ENCODE data around the gene RAB40C.

The RAB40C gene

GRCh38 chr16:671353-672131 is 81.7 kb downstream of the RAB40C start:
- no peak for DNase-seq

DNA sequence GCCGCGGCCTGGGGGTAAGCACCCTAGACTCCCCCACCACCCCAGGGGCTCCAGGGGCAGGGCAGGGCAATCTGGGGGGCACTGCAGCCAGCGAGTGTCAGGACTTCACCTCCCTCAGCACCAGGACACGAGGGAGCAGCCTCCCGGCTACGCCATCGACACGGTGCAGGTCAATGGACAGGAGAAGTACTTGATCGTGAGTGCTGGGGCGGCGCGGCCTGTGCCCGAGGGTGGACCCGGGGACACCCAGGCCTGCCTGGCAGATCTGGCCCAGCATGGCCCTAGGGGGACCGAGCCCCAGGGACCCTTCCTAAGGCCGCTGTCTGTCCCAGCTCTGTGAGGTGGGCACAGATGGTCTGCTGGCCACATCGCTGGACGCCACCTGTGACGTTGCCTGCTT is 82.5 kb downstream of the RAB40C start:
- DNase-seq, result no peak

GRCh38 chr16:672851-673250 is 83.0 kb downstream of the RAB40C start:
- no peak for DNase-seq

- DNase-seq, result no peak
Observed at GRCh38 chr16:673399-673991, 83.6 kb downstream of the RAB40C start.

DNA sequence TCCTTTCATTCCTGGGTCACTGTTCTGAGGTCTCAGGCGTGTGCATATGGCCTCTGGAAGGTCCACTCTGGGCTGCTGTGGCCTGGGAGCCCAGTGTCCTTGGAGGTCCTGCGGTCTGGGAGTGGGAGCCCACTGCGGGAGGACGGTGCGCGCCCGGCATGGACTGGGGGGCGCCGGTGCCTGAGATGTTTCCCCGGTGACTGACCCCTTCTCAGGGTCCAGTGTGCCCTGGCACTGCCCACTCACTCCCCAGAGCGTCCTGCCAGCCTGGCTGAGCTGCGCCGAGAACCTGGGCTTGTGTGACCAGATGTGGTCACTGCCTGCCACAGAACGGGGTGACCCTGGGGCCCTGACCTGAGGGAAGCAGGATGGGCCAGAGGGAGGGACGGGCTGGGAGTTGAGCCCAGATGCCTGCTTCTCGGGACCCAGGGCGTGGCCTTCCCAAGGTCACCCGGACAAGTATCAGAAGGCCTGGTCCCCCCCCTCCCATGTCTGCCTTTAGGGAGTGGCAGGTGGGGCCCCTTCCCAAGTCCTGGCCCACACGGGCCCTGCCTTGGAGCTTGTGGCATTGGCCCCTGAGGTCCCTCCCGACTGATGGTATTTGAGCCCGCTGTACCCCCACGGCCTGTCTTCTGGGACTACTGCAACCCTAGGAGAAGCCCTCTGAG is 84.5 kb downstream of the RAB40C start:
- DNase-seq, result no peak

GRCh38 chr16:674968-675883 is 85.4 kb downstream of the RAB40C start, which contains the start of gene RHBDL1:
Gene RHBDL1, plus strand, starts transcription at chr16:675671. Its CDS starts 120 bp downstream, at chr16:675791.
- DNase-seq, result no peak

- no peak for DNase-seq
Observed at GRCh38 chr16:675884-676564, 86.2 kb downstream of the RAB40C start.

DNA sequence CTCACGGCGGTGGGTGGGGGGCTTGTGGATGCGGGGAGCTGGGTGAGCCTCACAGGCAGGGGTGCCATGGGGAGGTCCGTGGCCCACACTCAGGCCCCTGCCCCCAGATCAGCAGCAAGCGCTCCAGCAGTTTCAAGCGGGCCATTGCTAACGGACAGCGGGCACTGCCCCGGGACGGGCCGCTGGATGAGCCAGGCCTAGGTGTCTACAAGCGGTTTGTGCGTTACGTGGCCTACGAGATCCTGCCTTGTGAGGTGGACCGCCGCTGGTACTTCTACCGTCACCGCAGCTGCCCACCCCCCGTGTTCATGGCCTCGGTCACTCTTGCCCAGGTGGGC is 86.7 kb downstream of the RAB40C start:
- DNase-seq, result no peak

DNA sequence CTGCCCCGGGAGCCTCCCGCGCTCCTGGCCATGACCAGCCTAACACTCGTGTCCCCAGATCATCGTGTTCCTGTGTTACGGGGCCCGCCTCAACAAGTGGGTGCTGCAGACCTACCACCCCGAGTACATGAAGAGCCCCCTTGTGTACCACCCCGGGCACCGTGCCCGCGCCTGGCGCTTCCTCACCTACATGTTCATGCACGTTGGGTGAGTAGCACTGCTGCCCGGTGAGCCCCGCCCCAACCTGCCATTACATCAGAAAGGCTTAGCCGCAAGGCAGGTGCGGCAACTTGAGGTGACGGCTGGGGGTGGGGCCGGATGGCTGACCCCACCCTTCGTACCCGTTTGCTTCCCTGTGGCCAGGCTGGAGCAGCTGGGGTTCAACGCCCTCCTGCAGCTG is 87.0 kb downstream of the RAB40C start:
- DNase-seq, result no peak

DNA sequence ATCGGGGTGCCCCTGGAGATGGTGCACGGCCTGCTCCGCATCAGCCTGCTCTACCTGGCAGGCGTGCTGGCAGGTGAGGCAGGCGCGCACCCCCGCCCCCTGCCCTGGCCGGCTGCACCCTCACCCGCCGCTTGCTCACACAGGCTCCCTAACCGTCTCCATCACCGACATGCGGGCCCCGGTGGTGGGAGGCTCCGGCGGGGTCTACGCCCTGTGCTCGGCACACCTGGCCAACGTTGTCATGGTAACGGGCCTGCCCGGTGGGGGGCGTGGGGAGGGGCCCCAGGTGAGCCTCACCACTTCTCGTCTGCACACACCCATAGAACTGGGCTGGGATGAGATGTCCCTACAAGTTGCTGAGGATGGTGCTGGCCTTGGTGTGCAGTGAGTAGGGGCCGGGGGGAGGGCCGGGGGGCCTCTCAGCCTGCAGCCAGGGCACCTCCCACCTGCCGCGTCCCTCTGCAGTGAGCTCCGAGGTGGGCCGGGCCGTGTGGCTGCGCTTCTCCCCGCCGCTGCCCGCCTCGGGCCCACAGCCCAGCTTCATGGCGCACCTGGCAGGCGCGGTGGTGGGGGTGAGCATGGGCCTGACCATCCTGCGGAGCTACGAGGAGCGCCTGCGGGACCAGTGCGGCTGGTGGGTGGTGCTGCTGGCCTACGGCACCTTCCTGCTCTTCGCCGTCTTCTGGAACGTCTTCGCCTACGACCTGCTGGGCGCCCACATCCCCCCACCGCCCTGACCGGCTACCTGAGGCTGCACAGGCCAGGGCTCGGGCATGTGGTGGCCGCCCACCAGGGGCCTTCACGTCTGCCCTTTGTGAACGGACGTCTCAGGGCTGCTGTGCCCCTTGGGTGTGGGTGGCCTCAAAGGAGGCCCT is 87.7 kb downstream of the RAB40C start:
- no peak for DNase-seq

DNA sequence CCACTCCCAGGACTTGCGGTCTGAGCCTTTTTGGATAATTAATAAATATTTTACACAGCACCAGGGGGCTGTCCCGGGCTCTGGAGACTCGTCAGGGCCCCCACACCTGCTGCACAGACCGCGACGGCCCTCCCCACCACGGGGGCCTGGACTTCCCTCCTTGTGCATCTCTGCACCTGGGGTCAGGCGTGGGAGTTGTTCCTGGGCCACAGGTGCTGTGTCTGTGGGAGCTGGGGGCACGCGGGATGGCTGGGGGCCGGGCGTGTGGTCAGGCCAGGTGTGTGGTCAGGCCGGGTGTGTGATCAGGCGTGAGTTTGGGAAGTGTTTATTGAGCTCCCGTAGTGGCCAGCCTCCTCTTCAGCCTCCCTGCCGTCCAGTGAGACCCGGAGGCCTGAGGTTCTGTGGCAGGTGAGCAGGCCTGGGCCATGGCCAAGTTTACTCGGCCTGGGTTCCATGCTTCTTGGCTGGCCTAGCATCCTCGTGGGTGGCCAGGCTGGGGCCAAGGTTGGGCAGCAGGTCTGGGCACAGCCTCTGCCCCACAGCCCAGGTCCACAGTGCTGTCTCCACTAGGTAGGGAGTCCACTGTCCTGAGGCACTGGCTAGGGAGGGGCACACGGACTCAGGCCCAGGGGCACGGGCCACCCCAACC is 88.5 kb downstream of the RAB40C start:
- no peak for DNase-seq
